HEK293T (cell line): Measurements from ENCODE around the gene WASF3.

Experiments used
- CTCF ChIA-PET: fragments of 350-600 bp; formaldehyde crosslinking; extraction: SDS; loops from one replicate; lab custom pipeline; 2021; ENCODE audit warnings: antibody characterized with exemption, inconsistent platforms; lab: Yijun Ruan, JAX
- POLR2A ChIA-PET: fragments of 350-600 bp; formaldehyde crosslinking; extraction: SDS; loops from one replicate; lab custom pipeline; 2020; ENCODE audit warnings: antibody characterized with exemption, inconsistent platforms; lab: Yijun Ruan, JAX
- DNase-seq: peaks from one replicate; pipeline ENCODE4 v3.0.0; 2012; ENCODE audit warnings: mixed read lengths; ENCODE audit errors: extremely low spot score
- ARNT ChIP-seq: fragments of 450-650 bp; IDR thresholded peaks from 2 replicates; pipeline ENCODE4 v1.6.1; 2017; ENCODE audit warnings: mild to moderate bottlenecking
- BHLHE40 ChIP-seq: fragments of 450-650 bp; IDR thresholded peaks from 2 replicates; pipeline ENCODE4 v1.6.1; 2016; ENCODE audit warnings: mild to moderate bottlenecking, moderate library complexity, borderline replicate concordance
- CTBP1 ChIP-seq: fragments of 450-650 bp; IDR thresholded peaks from 2 replicates; pipeline ENCODE4 v1.6.1; 2016; ENCODE audit warnings: borderline replicate concordance
- ELF4 ChIP-seq: fragments of 450-650 bp; IDR thresholded peaks from 2 replicates; pipeline ENCODE4 v1.6.1; 2017; ENCODE audit warnings: antibody characterized with exemption
- FOXA1 ChIP-seq: fragments of 450-650 bp; IDR thresholded peaks from 2 replicates; pipeline ENCODE4 v1.6.1; 2016; ENCODE audit warnings: mild to moderate bottlenecking
- FOXK2 ChIP-seq: fragments of 450-650 bp; IDR thresholded peaks from 2 replicates; pipeline ENCODE4 v1.6.1; 2016; ENCODE audit warnings: mild to moderate bottlenecking
- FOXM1 ChIP-seq: fragments of 450-650 bp; IDR thresholded peaks from 2 replicates; pipeline ENCODE4 v1.6.1; 2017; ENCODE audit warnings: mild to moderate bottlenecking, borderline replicate concordance
- HDGF ChIP-seq: fragments of 450-650 bp; IDR thresholded peaks from 2 replicates; pipeline ENCODE4 v1.6.1; 2017; ENCODE audit warnings: antibody characterized with exemption, borderline replicate concordance
- L3MBTL2 ChIP-seq: fragments of 450-650 bp; conservative IDR thresholded peaks from 2 replicates; pipeline ENCODE4 v1.6.1; 2016; ENCODE audit warnings: mild to moderate bottlenecking
- LEF1 ChIP-seq: fragments of 450-650 bp; IDR thresholded peaks from 2 replicates; pipeline ENCODE4 v1.6.1; 2017; ENCODE audit warnings: mild to moderate bottlenecking, borderline replicate concordance
- NFRKB ChIP-seq: fragments of 450-650 bp; IDR thresholded peaks from 2 replicates; pipeline ENCODE4 v1.6.1; 2016; ENCODE audit warnings: mild to moderate bottlenecking, moderate library complexity
- PKNOX1 ChIP-seq: fragments of 450-650 bp; IDR thresholded peaks from 2 replicates; pipeline ENCODE4 v1.6.1; 2016
- SP1 ChIP-seq: fragments of 450-650 bp; IDR thresholded peaks from 2 replicates; pipeline ENCODE4 v1.6.1; 2017
- SUZ12 ChIP-seq: fragments of 450-650 bp; IDR thresholded peaks from 2 replicates; pipeline ENCODE4 v1.6.1; 2016; ENCODE audit warnings: mild to moderate bottlenecking
- TARDBP ChIP-seq: fragments of 450-650 bp; IDR thresholded peaks from 2 replicates; pipeline ENCODE4 v1.6.1; 2016
- ZNF384 ChIP-seq: fragments of 450-650 bp; IDR thresholded peaks from 2 replicates; pipeline ENCODE4 v1.6.1; 2016

WASF3 gene

GRCh38 chr13:26541041-26541440 lies 16.4 kb upstream of the WASF3 start:
- CTCF ChIA-PET = no interaction called here
- TF ChIP-seq HDGF = no peak
- TF ChIP-seq ZNF384 = no peak
- no peak for TF ChIP-seq ARNT
- no peak for TF ChIP-seq BHLHE40
- TF ChIP-seq NFRKB = no peak
- no peak for TF ChIP-seq SP1
- TF ChIP-seq FOXK2 = no peak
- TF ChIP-seq SUZ12 = no peak
- no peak for TF ChIP-seq ELF4
- TF ChIP-seq FOXA1 = no peak
- no peak for TF ChIP-seq CTBP1
- no peak for TF ChIP-seq PKNOX1
- TF ChIP-seq FOXM1 = no peak
- TF ChIP-seq L3MBTL2 = no peak
- no peak for TF ChIP-seq TARDBP
- no peak for TF ChIP-seq LEF1
- POLR2A ChIA-PET = no interaction called here
- DNase-seq = no peak

GRCh38 chr13:26541678-26542568 lies 15.6 kb upstream of the WASF3 start:
- CTCF ChIA-PET = no interaction called here
- POLR2A ChIA-PET = no interaction called here
- no peak for DNase-seq
- TF ChIP-seq SUZ12 = no peak
- TF ChIP-seq ELF4 = no peak
- TF ChIP-seq L3MBTL2 = no peak
- no peak for TF ChIP-seq FOXM1
- TF ChIP-seq LEF1 = no peak

- POLR2A ChIA-PET = no interaction called here
- CTCF ChIA-PET = no interaction called here
- TF ChIP-seq CTBP1 = no peak
- no peak for TF ChIP-seq L3MBTL2
- TF ChIP-seq FOXA1 = no peak
- TF ChIP-seq LEF1 = no peak
- no peak for TF ChIP-seq ZNF384
- TF ChIP-seq ARNT = no peak
- TF ChIP-seq HDGF = no peak
- no peak for TF ChIP-seq SUZ12
- no peak for TF ChIP-seq BHLHE40
- no peak for DNase-seq
These were observed 12.8 kb upstream of the WASF3 start for GRCh38 chr13:26544707-26545106.

- ChIA-PET POLR2A (no interaction called here), CTCF (no interaction called here)
- no peak for TF ChIP-seq LEF1
- no peak for TF ChIP-seq ZNF384
- no peak for TF ChIP-seq SP1
- no peak for TF ChIP-seq BHLHE40
- no peak for TF ChIP-seq L3MBTL2
- TF ChIP-seq TARDBP = no peak
- no peak for TF ChIP-seq FOXK2
- no peak for TF ChIP-seq ARNT
- TF ChIP-seq NFRKB = no peak
- TF ChIP-seq FOXM1 = no peak
- no peak for TF ChIP-seq SUZ12
- TF ChIP-seq FOXA1 = no peak
- DNase-seq = no peak
These were observed 9.2 kb upstream of the WASF3 start for GRCh38 chr13:26548205-26548765.

GRCh38 chr13:26549713-26550112 lies 7.8 kb upstream of the WASF3 start:
- TF ChIP-seq ELF4 (no peak), LEF1 (no peak), ARNT (no peak), BHLHE40 (no peak), L3MBTL2 (no peak), FOXM1 (no peak), SUZ12 (no peak), TARDBP (no peak), FOXK2 (no peak), SP1 (no peak), HDGF (no peak)
- POLR2A ChIA-PET = no interaction called here
- CTCF ChIA-PET = no interaction called here
- no peak for DNase-seq

- DNase-seq = no peak
- TF ChIP-seq TARDBP = no peak
- TF ChIP-seq PKNOX1 = no peak
- TF ChIP-seq FOXA1 = no peak
- no peak for TF ChIP-seq ELF4
- no peak for TF ChIP-seq ARNT
- TF ChIP-seq SUZ12 = no peak
- no peak for TF ChIP-seq LEF1
- TF ChIP-seq SP1 = no peak
- no peak for TF ChIP-seq CTBP1
- TF ChIP-seq L3MBTL2 = no peak
- TF ChIP-seq ZNF384 = no peak
- CTCF ChIA-PET = no interaction called here
- POLR2A ChIA-PET = no interaction called here
These were observed 6.1 kb upstream of the WASF3 start for GRCh38 chr13:26551255-26551860.
